ENCODE data around the gene KCNT1. TPM values are rescaled to one million over a fixed set of nuclear protein-coding genes. Genes with fewer than 3 reads are reported as not detected.

The KCNT1 gene
- total RNA-seq, 2 donors from 2014 or later = not detected

- no peak overlapping the region for H3K4me3 Mint-ChIP-seq
- H3K36me3 Mint-ChIP-seq = no peaks in the 10 kb centered on the region
- H3K27ac Mint-ChIP-seq = no peak overlapping the region
- DNase-seq (ENCODE audit: low spot score) = no peak
- peaks cover 6% of the 10 kb centered on the region in 2 donors for H3K4me1 Mint-ChIP-seq (ENCODE audit: low read depth in 2 of 2)
- H3K27me3 Mint-ChIP-seq = no peaks in the 10 kb centered on the region
- H3K9me3 Mint-ChIP-seq = no peaks in the 10 kb centered on the region
- ATAC-seq = no peak
These were observed 67.7 kb downstream of the KCNT1 start for GRCh38 chr9:135769489-135770202.

- ATAC-seq (no peak), DNase-seq (ENCODE audit: low spot score) (no peak)
- no peaks in the 10 kb centered on the region for H3K27me3 Mint-ChIP-seq
- no peak overlapping the region for H3K27ac Mint-ChIP-seq
- peaks cover 6% of the 10 kb centered on the region in 2 donors for H3K4me1 Mint-ChIP-seq (ENCODE audit: low read depth in 2 of 2)
- no peaks in the 10 kb centered on the region for H3K36me3 Mint-ChIP-seq
- H3K9me3 Mint-ChIP-seq = no peaks in the 10 kb centered on the region
- no peak overlapping the region for H3K4me3 Mint-ChIP-seq
These were observed 68.2 kb downstream of the KCNT1 start for GRCh38 chr9:135770203-135770535.

GRCh38 chr9:135770771-135771170 lies 68.8 kb downstream of the KCNT1 start:
- DNase-seq (ENCODE audit: low spot score) = no peak
- no peak overlapping the region for H3K27ac Mint-ChIP-seq
- no peaks in the 10 kb centered on the region for H3K27me3 Mint-ChIP-seq
- no peaks in the 10 kb centered on the region for H3K9me3 Mint-ChIP-seq
- H3K4me3 Mint-ChIP-seq = no peak overlapping the region
- no peak for ATAC-seq
- no peaks in the 10 kb centered on the region for H3K36me3 Mint-ChIP-seq
- peaks cover 6 to 11% of the 10 kb centered on the region in 2 donors for H3K4me1 Mint-ChIP-seq (ENCODE audit: low read depth in 2 of 2)

- H3K27ac Mint-ChIP-seq = no peak overlapping the region
- DNase-seq (ENCODE audit: low spot score) = no peak
- H3K4me3 Mint-ChIP-seq = no peak overlapping the region
- H3K36me3 Mint-ChIP-seq = no peaks in the 10 kb centered on the region
- no peaks in the 10 kb centered on the region for H3K27me3 Mint-ChIP-seq
- ATAC-seq = no peak
- no peaks in the 10 kb centered on the region for H3K9me3 Mint-ChIP-seq
- H3K4me1 Mint-ChIP-seq (ENCODE audit: low read depth in 2 of 2) = peaks cover 6 to 13% of the 10 kb centered on the region in 2 donors
These were observed 69.5 kb downstream of the KCNT1 start for GRCh38 chr9:135771401-135772051.

- Mint-ChIP-seq H3K36me3 (no peaks in the 10 kb centered on the region), H3K27me3 (no peaks in the 10 kb centered on the region), H3K27ac (no peak overlapping the region), H3K4me3 (no peak overlapping the region), H3K4me1 (ENCODE audit: low read depth in 2 of 2) (peaks cover 10 to 17% of the 10 kb centered on the region in 2 donors), H3K9me3 (no peaks in the 10 kb centered on the region)
- ATAC-seq (no peak), DNase-seq (ENCODE audit: low spot score) (no peak)
These were observed 70.2 kb downstream of the KCNT1 start for GRCh38 chr9:135772056-135772646.

DNA sequence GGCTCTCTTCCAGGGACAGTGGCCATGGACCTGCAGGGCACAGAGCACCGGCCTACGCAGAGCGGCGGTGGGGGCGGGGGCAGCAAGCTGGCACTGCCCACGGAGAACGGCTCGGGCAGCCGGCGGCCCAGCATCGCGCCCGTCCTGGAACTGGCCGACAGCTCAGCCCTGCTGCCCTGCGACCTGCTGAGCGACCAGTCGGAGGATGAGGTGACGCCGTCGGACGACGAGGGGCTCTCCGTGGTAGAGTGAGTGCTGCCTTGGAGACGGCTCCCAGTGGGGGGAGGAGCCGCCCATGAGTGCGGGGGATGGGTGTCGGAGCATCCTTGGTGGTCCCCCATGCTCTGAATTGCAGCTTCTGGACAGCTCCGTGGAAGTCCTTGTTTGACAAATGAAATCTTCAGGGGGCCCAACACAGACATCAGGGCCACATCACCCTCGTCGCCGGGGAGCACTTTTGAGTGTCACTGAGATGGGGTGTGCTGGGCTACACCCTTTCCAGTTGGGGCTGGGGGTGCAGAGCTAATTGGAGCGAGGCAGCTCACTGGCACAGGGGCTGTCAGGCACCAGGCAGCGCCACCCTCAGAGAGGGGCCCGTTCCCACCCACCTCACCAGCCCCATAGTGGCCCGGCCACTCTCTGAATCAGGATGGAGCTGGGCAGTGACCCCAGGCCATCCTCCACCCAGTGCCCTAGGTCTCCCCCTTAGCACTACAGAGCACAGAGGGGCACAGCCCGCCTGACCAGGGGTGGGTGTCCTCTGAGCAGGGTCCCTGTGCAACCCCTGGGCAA lies 70.9 kb downstream of the KCNT1 start:
- DNase-seq (ENCODE audit: low spot score) (no peak), ATAC-seq (no peak)
- Mint-ChIP-seq H3K27ac (no peak overlapping the region), H3K9me3 (no peaks in the 10 kb centered on the region), H3K27me3 (no peaks in the 10 kb centered on the region), H3K36me3 (no peaks in the 10 kb centered on the region), H3K4me3 (no peak overlapping the region), H3K4me1 (ENCODE audit: low read depth in 2 of 2) (peaks cover 10 to 21% of the 10 kb centered on the region in 2 donors)

- Mint-ChIP-seq H3K9me3 (no peaks in the 10 kb centered on the region), H3K4me1 (ENCODE audit: low read depth in 2 of 2) (peaks cover 10 to 23% of the 10 kb centered on the region in 2 donors), H3K36me3 (no peaks in the 10 kb centered on the region), H3K27ac (no peak overlapping the region), H3K4me3 (no peak overlapping the region), H3K27me3 (no peaks in the 10 kb centered on the region)
- DNase-seq (ENCODE audit: low spot score) (no peak), ATAC-seq (no peak)
These were observed 71.7 kb downstream of the KCNT1 start for GRCh38 chr9:135773530-135774238.

- H3K27ac Mint-ChIP-seq = no peak overlapping the region
- no peaks in the 10 kb centered on the region for H3K36me3 Mint-ChIP-seq
- DNase-seq (ENCODE audit: low spot score) = no peak
- ATAC-seq = no peak
- H3K4me3 Mint-ChIP-seq = no peak overlapping the region
- no peaks in the 10 kb centered on the region for H3K9me3 Mint-ChIP-seq
- H3K4me1 Mint-ChIP-seq (ENCODE audit: low read depth in 2 of 2) = peaks cover 5 to 17% of the 10 kb centered on the region in 2 donors
- no peaks in the 10 kb centered on the region for H3K27me3 Mint-ChIP-seq
These were observed 72.3 kb downstream of the KCNT1 start for GRCh38 chr9:135774239-135774747.

DNA sequence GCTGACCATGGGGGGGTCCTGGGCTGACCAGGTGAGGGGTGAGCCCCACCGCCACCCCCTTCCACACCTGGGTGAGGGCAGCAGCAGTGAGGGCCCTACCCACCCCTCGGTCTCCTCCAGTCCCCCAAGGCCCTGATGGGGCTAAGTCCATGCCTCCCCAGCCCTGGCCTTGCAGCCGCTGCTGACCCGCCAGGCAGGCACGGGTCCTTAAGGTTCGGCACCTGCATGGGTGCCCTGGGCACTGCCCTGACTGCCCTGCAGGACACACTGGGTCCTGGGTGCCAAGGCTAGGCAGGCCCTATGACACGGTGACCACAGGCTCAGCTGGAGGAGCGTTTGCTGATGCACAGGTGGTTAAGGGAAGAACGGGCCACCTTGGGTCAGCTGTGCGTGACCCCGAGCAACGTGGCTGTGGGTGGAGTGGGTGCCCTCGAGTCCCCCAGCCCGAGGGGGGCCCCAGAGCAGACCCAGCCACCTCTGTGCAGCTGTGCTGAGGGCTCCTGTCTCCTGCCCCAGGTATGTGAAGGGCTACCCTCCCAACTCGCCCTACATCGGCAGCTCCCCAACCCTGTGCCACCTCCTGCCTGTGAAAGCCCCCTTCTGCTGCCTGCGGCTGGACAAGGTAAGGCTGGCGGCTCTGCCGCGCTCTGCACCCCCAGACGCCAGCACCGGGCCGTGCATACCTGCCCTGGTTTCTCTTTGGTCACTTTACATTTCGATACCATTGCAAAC lies 73.0 kb downstream of the KCNT1 start:
- Mint-ChIP-seq H3K4me1 (ENCODE audit: low read depth in 2 of 2) (peaks cover 4 to 16% of the 10 kb centered on the region in 2 donors), H3K36me3 (no peaks in the 10 kb centered on the region), H3K4me3 (no peak overlapping the region), H3K27me3 (no peaks in the 10 kb centered on the region), H3K9me3 (no peaks in the 10 kb centered on the region), H3K27ac (no peak overlapping the region)
- no peak for ATAC-seq
- no peak for DNase-seq (ENCODE audit: low spot score)

GRCh38 chr9:135775911-135776310 lies 73.9 kb downstream of the KCNT1 start:
- DNase-seq (ENCODE audit: low spot score) (no peak), ATAC-seq (no peak)
- no peaks in the 10 kb centered on the region for H3K9me3 Mint-ChIP-seq
- H3K4me1 Mint-ChIP-seq (ENCODE audit: low read depth in 2 of 2) = peaks cover 4 to 16% of the 10 kb centered on the region in 2 donors
- no peaks in the 10 kb centered on the region for H3K27me3 Mint-ChIP-seq
- no peaks in the 10 kb centered on the region for H3K36me3 Mint-ChIP-seq
- no peak overlapping the region for H3K4me3 Mint-ChIP-seq
- H3K27ac Mint-ChIP-seq = peak overlapping the region in 1 of 2 donors; percentile 16

GRCh38 chr9:135776893-135777622 lies 75.1 kb downstream of the KCNT1 start:
- Mint-ChIP-seq H3K36me3 (no peaks in the 10 kb centered on the region), H3K9me3 (no peaks in the 10 kb centered on the region), H3K4me1 (ENCODE audit: low read depth in 2 of 2) (peaks cover 4 to 16% of the 10 kb centered on the region in 2 donors), H3K4me3 (no peak overlapping the region), H3K27me3 (no peaks in the 10 kb centered on the region), H3K27ac (no peak overlapping the region)
- DNase-seq (ENCODE audit: low spot score) (no peak), ATAC-seq (no peak)

DNA sequence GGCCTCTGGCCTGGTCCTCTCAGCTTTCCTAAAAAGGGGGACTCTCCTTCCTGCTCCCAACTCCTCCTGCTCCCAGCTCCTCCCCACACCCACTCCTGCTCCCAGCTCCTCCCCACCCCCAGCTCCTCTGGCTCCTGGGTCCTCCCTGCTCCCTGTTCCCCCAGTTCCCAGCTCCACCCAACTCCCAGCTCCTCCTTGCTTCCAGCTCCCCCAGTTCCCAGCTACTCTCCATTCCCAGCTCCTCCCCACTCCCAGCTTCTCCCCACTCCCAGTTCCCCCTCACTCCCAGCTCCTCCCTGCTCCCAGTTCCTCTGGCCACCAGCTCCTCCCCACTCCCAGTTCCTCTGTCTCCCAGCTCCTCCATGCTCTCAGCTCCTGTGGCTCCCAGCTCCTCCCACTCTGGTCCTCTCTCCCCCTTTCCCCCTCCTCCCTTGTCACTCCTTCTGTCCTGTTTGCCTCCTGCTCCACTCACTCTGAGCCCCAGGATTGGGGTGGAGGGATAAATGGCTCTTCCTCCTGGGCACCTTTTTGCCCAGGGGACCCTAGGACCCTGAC lies 75.7 kb downstream of the KCNT1 start:
- H3K4me3 Mint-ChIP-seq = no peak overlapping the region
- H3K36me3 Mint-ChIP-seq = no peaks in the 10 kb centered on the region
- DNase-seq (ENCODE audit: low spot score) (no peak), ATAC-seq (no peak)
- H3K9me3 Mint-ChIP-seq = no peaks in the 10 kb centered on the region
- H3K27ac Mint-ChIP-seq = no peak overlapping the region
- peaks cover 0 to 2% of the 10 kb centered on the region in 2 donors for H3K27me3 Mint-ChIP-seq
- H3K4me1 Mint-ChIP-seq (ENCODE audit: low read depth in 2 of 2) = peaks cover 4 to 16% of the 10 kb centered on the region in 2 donors

Measured in natural killer cell treated with Interleukin-12 subunit alpha and Interleukin-12 subunit beta and Interleukin-15 and Interleukin-18, amount 100 ng/mL, for 72 hours (primary cell).